ENCODE data around the gene AIM2.

Gene AIM2

DNA sequence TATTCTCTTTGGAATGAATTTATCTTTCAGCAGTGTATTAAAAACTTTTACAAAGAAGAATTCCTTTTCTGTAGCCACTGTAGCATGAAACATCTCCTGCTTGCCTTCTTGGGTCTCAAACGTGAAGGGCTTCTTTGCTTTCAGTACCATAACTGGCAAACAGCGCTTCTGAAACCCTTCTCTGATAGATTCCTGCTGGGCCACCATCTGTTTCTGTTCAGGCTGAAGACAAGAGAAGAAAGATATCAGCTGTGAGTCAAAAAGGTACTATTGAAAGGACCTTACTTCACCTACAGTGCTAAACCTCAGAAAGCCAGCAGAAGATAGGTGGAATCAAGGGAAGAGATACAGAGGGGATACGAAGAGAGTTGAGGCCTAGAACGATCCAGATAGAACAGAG is 10.5 kb downstream of the AIM2 start:
- in situ Hi-C loops (cut with MboI; ENCODE audit: low pct_unique_long_range_greater_than_20kb, low sequenced_read_pairs, unreplicated experiment), result loop anchor here (10.0 kb wide), 1 partner anchor 51 kb away; no protein-coding TSS in a partner anchor
- TF ChIP-seq, protein P1, sequence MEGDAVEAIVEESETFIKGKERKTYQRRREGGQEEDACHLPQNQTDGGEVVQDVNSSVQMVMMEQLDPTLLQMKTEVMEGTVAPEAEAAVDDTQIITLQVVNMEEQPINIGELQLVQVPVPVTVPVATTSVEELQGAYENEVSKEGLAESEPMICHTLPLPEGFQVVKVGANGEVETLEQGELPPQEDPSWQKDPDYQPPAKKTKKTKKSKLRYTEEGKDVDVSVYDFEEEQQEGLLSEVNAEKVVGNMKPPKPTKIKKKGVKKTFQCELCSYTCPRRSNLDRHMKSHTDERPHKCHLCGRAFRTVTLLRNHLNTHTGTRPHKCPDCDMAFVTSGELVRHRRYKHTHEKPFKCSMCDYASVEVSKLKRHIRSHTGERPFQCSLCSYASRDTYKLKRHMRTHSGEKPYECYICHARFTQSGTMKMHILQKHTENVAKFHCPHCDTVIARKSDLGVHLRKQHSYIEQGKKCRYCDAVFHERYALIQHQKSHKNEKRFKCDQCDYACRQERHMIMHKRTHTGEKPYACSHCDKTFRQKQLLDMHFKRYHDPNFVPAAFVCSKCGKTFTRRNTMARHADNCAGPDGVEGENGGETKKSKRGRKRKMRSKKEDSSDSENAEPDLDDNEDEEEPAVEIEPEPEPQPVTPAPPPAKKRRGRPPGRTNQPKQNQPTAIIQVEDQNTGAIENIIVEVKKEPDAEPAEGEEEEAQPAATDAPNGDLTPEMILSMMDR (IDR thresholded peaks at IDR 0.05; ENCODE audit: extremely low read depth, insufficient read depth, missing control alignments), result no peak
- peak; percentile 11 for DNase-seq (ENCODE audit: low spot score)

DNA sequence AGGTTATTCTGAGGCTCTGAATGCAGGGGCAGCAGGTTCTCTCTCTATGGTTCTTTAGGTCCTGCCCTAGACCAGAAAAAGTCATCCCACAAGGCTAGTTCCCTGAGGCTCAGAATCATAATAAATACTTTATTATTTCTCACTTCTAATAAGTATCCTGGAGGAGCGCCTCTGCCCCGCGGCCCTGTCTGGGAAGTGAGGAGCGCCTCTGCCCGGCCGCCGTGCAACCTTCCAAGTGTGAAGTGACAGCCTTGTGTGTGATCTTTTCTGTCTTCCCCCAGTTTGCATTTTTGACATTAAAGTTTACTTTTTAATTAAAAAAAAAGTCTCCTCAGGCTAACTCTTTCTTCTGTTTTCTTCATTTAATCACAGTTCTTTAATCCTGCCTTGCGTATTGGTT is 11.5 kb downstream of the AIM2 start:
- TF ChIP-seq, protein P1 (IDR thresholded peaks at IDR 0.05; ENCODE audit: extremely low read depth, insufficient read depth, missing control alignments), result no peak
- in situ Hi-C loops (cut with MboI; ENCODE audit: low pct_unique_long_range_greater_than_20kb, low sequenced_read_pairs, unreplicated experiment), result loop anchor here (10.0 kb wide), 1 partner anchor 50 kb away; no protein-coding TSS in a partner anchor

DNA sequence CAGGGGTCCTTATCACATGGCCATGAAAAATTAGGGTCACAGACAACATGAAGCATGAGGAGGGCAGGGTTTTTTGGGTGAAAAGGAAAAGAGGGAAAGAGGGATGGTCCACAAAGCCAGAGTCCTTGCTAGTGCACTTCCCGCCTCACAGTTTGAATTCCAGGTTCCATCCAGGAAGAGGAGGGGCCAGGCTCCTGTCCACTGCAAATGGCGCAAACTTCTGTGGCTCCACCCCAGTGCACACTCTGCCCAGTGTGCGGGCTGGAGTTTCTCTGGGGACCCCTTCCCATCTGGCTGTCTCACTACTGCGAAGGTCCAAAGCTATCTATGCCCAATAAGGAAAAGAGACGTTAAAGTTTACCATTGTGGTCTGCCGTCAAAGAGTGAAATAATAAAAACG is 17.8 kb downstream of the AIM2 start:
- no peak for DNase-seq (ENCODE audit: low spot score)
- TF ChIP-seq, protein P1 (IDR thresholded peaks at IDR 0.05; ENCODE audit: extremely low read depth, insufficient read depth, missing control alignments), result no peak
- in situ Hi-C loops (cut with MboI; ENCODE audit: low pct_unique_long_range_greater_than_20kb, low sequenced_read_pairs, unreplicated experiment), result no loop called here

More for the DNA sequence above, 11.5 kb downstream of the AIM2 start:
- DNase-seq (ENCODE audit: low spot score), result no peak

DNA sequence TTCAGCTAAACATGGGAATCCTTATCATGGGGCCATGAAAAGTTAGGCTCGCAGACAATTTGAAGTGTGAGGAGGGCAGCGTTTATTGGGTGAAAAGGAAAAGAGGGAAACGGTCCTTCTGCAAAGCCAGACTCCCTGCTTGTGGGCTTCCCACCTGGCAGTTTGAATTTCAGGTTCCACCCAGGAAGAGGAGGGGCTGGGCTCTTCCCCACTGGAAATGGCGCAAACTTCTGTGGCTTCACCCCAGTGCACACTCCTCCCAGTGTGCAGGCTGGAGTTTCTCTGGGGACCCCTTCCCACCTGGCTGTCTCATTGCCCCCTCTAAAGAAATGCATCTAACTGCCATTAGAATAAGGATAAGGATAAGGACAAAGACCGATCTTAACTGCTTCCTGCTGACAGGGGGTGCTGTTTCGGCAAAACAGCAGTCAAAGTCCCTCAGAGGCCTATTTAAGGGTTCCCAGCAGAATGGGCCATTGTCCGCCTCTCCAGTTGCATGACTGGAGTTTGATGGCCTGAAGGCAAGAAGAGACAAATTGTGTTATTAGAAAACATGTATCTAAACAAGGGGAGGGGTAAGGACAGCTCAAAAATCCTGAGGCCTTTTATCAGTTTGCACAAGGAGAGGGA is 20.4 kb downstream of the AIM2 start:
- DNase-seq (ENCODE audit: low spot score), result no peak
- in situ Hi-C loops (cut with MboI; ENCODE audit: low pct_unique_long_range_greater_than_20kb, low sequenced_read_pairs, unreplicated experiment), result no loop called here
- TF ChIP-seq, protein P1 (IDR thresholded peaks at IDR 0.05; ENCODE audit: extremely low read depth, insufficient read depth, missing control alignments), result peak; percentile 27

DNA sequence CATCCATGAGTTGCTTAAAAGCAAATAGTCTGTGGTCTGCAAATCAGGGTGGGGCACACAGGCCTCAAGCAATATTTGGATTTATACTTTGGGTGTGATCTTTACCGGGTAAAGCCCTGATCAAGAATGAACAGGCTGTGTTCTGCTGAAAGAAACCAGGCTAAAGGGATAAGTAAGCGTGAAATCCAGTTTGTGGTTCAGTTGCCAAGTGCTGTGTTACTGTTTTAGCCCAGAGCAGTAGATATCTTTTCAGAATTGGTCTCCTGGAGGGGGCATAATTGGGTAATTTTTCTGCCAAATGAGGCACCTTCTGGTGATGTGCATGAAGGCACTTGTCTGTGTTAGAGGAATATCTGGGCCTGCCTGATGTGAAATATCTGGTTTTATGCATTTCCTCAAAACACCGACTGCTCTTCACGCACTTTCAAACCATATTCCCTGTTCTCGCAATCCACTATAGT is 21.4 kb downstream of the AIM2 start:
- TF ChIP-seq, protein P1 (IDR thresholded peaks at IDR 0.05; ENCODE audit: extremely low read depth, insufficient read depth, missing control alignments), result no peak
- DNase-seq (ENCODE audit: low spot score), result no peak
- in situ Hi-C loops (cut with MboI; ENCODE audit: low pct_unique_long_range_greater_than_20kb, low sequenced_read_pairs, unreplicated experiment), result no loop called here

DNA sequence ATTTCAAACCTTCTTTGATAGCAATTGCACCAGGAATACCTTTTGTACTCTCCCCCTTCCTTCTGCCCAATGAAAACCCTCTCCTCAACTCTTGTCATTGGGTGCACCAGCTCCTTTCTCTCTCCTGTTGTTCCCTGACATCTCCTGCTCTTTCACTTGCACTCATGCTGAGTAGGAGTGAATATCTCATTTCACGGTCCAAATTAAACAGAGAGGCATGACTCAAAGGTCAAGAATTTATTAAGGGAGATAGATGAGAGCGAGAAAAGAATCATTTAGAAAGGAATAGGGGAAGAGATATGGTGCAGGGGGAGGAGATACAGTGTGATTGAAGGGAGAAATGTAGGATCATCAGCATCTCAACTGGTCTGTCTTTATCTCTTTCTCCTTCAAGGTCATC is 22.1 kb downstream of the AIM2 start:
- in situ Hi-C loops (cut with MboI; ENCODE audit: low pct_unique_long_range_greater_than_20kb, low sequenced_read_pairs, unreplicated experiment), result no loop called here
- no peak for DNase-seq (ENCODE audit: low spot score)

More for the DNA sequence above, 22.1 kb downstream of the AIM2 start:
- TF ChIP-seq, protein P1 (IDR thresholded peaks at IDR 0.05; ENCODE audit: extremely low read depth, insufficient read depth, missing control alignments), result no peak

Measured in GM13977 (cell line).